Activated CD8-positive, alpha-beta memory T cell treated with anti-CD3 and anti-CD28 coated beads for 36 hours (primary cell): ENCODE measurements around the gene CSTPP1. TPM values are rescaled to one million over a fixed set of nuclear protein-coding genes. Genes with fewer than 3 reads are reported as not detected.
"Not testable (repeated sequence)": the region's sequence is repeated elsewhere in the genome, so short reads cannot be mapped to it uniquely, and the experiment has no call there.

Source experiments
- CTCF ChIA-PET: fragments of 350-600 bp; sonication (Branson Sonifier 250); formaldehyde crosslinking; loops from one replicate; lab custom pipeline; 2021; ENCODE audit warnings: antibody characterized with exemption; lab: Charles Lee
- POLR2A ChIA-PET: fragments of 350-600 bp; sonication (Branson Sonifier 250); formaldehyde crosslinking; loops from one replicate; lab custom pipeline; 2021; ENCODE audit warnings: antibody characterized with exemption; lab: Charles Lee
- total RNA-seq, 2 experiments: library from RNA; stranded (reverse); gene quantifications; one replicate each; pipeline ENCODE4 v1.2.3, GENCODE V29; 2021

CSTPP1 gene
- total RNA-seq, 2 experiments from 2014 or later: 15.7 to 16.0 TPM

DNA sequence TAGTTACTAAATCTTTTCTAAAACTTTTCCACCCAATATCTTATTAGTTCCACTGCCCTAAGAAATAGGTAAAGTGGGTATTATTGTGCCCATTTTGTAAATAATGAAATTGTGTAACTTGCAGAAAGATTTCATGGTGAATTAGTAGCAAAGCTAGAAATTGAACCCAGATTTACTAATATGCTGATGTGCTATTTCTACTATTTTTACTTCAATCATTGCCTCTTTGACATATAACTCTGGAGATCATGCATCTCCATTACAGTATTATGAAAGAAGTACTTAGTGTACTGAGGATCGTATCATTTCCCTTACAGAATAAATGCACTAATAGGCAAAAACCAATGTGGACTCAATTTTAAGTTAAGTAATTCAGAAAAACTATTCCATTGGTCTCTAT, 119.0 kb downstream of the CSTPP1 start:
- CTCF ChIA-PET: no interaction called here
- POLR2A ChIA-PET: no interaction called here

GRCh38 chr11:47056261-47056915, 119.8 kb downstream of the CSTPP1 start:
- POLR2A ChIA-PET: no interaction called here
- CTCF ChIA-PET: no interaction called here

- POLR2A ChIA-PET: no interaction called here
- CTCF ChIA-PET: no interaction called here
Measured at GRCh38 chr11:47057365-47057764, 120.8 kb downstream of the CSTPP1 start.

- ChIA-PET POLR2A (no interaction called here), CTCF (no interaction called here)
Measured at GRCh38 chr11:47060807-47061206, 124.2 kb downstream of the CSTPP1 start.

DNA sequence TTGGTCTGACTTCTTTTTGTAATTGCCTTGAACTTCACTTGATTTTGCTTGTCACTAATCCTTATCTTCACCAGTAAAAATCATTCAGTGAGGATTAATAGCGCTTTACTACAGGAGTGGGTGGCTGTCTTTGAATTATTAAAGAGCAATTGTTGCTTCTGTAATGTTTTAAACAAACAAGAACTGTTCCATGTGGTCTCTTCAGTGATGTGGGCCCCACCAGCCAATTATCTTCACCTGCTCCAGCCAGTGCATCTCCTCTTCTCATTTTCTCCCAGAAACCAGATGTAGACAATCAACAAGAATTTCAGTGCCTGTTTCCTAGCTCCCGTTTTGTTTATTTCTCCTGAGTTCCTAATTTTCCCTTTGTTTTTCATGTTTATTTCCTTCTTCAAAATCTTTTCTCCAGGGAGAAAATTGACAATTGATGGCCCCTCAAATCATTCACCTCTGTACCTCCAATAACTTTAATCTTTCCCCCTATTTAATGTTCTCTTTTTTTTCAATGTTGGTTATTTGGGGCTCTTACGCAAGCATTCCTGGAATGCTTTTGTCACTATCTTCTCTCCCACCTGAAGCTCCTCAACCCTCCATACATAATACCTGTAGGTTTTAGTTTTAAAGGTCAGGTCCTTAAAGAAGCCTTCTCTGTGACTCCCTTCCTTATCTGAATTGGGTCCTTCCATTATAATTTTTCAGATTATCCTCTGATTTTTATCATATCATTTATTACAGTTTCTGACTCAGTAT, 125.0 kb downstream of the CSTPP1 start:
- ChIA-PET POLR2A (no interaction called here), CTCF (interaction anchor here (1.1 kb wide), 1 partner anchor 91 kb away, joined by 3 read pairs; no protein-coding TSS in a partner anchor)

- ChIA-PET CTCF (interaction anchor here (1.1 kb wide), 1 partner anchor 90 kb away, joined by 3 read pairs; no protein-coding TSS in a partner anchor), POLR2A (interaction anchor here (0.6 kb wide), 1 partner anchor 100 kb away, joined by 8 read pairs; no protein-coding TSS in a partner anchor)
Measured at GRCh38 chr11:47062736-47063135, 126.2 kb downstream of the CSTPP1 start.

DNA sequence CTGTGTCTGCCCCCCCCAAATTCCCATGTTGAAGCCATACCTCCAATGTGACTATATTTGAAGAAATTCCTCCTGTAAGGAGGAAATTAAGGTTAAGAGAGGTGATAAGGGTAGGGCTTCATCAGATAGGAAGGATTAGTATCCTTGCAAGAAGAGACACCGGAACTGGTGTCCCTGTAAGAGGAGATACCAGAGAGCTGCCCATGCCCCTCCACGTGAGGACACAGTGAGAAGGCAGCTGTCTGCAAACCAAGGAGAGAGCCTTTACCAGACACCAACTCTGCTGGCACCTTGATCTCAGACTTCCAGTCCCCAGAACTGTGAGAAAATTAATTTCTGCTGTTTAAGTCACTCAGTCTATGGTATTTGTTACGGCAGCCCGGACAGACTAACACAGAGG, 130.8 kb downstream of the CSTPP1 start:
- POLR2A ChIA-PET: interaction anchor here (0.6 kb wide), 1 partner anchor 520 kb away, joined by 4 read pairs; no protein-coding TSS in a partner anchor
- CTCF ChIA-PET: no interaction called here

GRCh38 chr11:47070769-47071168, 134.2 kb downstream of the CSTPP1 start:
- POLR2A ChIA-PET: no interaction called here
- CTCF ChIA-PET: no interaction called here

DNA sequence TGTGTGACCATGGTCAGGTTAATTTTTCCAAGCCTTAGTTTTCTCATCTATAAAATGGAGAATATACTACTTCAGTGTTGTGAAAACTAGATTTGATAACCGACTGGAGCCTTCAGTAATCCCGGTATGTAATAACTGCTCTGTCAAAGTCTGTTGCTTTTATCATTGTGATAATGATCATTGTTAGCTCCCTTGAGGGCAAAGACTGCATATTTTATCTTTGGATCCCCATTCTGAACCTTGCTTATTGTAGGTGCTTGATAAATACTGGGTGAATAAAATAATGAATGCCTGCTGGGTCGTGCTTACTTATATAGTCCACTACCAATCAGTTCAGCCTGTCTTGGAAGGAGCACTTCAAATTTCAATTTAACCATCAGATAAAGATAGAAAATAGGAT, 134.8 kb downstream of the CSTPP1 start:
- CTCF ChIA-PET: no interaction called here

GRCh38 chr11:47071791-47072261, 135.3 kb downstream of the CSTPP1 start:
- POLR2A ChIA-PET: interaction anchor here (0.5 kb wide), 1 partner anchor 121 kb away, joined by 4 read pairs; no protein-coding TSS in a partner anchor

More for the DNA sequence above, 134.8 kb downstream of the CSTPP1 start:
- POLR2A ChIA-PET: no interaction called here

GRCh38 chr11:47078751-47079521, 142.4 kb downstream of the CSTPP1 start:
- CTCF ChIA-PET: interaction anchor here (0.5 kb wide), 1 partner anchor 217 kb away, joined by 3 read pairs; no protein-coding TSS in a partner anchor
- POLR2A ChIA-PET: no interaction called here

More at GRCh38 chr11:47071791-47072261, 135.3 kb downstream of the CSTPP1 start:
- CTCF ChIA-PET: no interaction called here

DNA sequence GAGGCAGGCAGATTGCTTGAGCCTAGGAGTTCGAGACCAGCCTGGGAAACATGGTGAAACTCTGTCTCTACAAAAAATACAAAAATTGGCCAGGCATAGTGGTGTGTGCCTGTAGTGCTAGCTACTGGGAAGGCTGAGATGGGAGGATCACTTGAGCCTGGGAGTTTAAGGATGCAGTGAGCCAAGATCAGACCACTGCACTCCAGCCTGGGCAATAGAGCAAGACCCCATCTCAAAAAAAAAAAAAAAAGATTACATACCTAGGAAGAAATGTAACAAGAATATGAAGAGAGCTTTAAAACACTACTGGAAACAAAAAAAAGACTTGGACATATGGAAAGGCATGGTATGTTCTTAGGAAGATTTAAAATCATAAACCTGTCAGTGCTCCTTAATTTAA, 144.2 kb downstream of the CSTPP1 start:
- POLR2A ChIA-PET: not testable (repeated sequence)
- CTCF ChIA-PET: interaction anchor here (0.7 kb wide), 1 partner anchor 48 kb away, joined by 3 read pairs; no protein-coding TSS in a partner anchor

GRCh38 chr11:47083913-47084312, 147.4 kb downstream of the CSTPP1 start:
- POLR2A ChIA-PET: no interaction called here
- CTCF ChIA-PET: no interaction called here

- ChIA-PET CTCF (interaction anchor here (0.7 kb wide), 1 partner anchor 12 kb away, joined by 3 read pairs; no protein-coding TSS in a partner anchor), POLR2A (no interaction called here)
Measured at GRCh38 chr11:47087801-47088200, 151.2 kb downstream of the CSTPP1 start.

- POLR2A ChIA-PET: no interaction called here
- CTCF ChIA-PET: no interaction called here
Measured at GRCh38 chr11:47093541-47093940, 157.0 kb downstream of the CSTPP1 start.

GRCh38 chr11:47096871-47097270, 160.3 kb downstream of the CSTPP1 start:
- CTCF ChIA-PET: interaction anchor here (0.6 kb wide), 1 partner anchor 15 kb away, joined by 6 read pairs; no protein-coding TSS in a partner anchor
- POLR2A ChIA-PET: not testable (repeated sequence)

DNA sequence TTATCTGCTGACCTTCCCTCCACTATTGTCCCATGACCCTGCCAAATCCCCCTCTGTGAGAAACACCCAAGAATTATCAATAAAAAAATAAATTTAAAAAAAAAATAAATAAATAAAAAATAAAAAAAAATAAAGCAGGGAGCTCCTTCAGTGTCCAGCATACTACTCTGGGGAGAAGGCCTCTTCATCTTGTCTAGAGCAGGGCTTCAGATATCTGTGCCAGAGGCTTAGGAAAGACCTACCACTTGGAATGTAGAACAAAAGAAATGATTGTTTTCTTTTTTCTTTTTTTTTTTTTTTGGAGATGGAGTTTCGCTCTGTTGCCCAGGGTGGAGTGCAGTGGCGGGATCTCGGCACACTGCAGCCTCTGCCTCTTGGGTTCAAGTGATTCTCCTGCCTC, 161.7 kb downstream of the CSTPP1 start:
- CTCF ChIA-PET: not testable (repeated sequence)
- POLR2A ChIA-PET: interaction anchor here (0.7 kb wide), 1 partner anchor 162 kb away, joined by 4 read pairs; no protein-coding TSS in a partner anchor

DNA sequence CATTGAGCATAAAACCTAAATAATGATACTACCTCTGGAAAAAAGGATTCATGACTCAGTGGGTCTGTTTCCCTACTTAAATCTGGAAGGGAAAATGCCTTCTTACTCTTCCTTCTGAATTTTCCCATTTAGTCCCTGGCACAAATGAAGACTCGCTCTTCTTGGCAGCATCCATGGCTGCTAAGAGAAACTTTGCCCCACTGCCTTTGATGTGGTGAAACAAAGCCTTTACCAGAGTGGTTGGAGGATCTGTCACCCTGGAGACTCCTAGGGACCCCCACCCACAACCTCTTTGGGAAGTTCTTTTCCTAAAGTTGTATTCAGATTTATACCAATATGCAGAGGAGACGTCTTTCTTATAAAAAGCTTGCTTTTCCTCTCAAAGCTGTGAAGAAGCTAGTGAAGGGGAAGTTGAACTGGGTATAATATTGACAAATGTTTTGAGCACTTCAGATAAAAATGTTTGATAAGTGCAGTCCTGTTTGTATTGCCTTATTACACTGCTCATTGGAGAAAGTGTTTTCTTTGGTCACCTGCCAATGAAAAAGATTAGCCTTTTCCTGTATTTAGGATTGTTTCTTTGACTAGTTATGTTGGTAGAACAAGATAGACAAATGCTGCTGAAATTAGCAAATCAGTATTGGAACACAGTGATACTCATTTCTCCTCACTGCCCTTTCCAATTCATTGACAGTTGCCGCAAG, 162.8 kb downstream of the CSTPP1 start:
- ChIA-PET CTCF (no interaction called here), POLR2A (no interaction called here)

DNA sequence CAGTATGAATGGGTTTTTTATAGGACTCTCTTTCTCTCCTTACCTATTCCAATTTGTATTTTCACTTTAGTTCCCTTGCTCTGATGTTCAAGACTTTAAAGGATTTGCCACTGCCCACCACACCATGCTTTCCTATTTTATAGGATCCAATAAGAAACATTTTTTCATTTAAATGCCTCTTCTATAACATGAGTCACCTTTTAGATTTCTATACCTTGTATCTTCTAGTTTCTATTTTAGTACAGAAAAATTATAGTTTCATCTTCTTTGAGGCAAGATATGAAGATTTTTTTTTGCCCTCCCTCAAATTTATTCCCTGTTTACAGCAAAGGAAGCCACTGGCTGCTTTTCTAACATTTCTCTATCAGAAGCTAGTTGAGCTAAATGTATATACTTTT, 163.4 kb downstream of the CSTPP1 start:
- POLR2A ChIA-PET: no interaction called here
- CTCF ChIA-PET: no interaction called here
